H1 (cell line): ENCODE data around the gene TMEM204. TPM values are rescaled to one million over a fixed set of nuclear protein-coding genes. Genes with fewer than 3 reads are reported as not detected.

ENCODE experiments used
- CTCF ChIA-PET: fragments of 300-600 bp; sonication (Branson Sonifier 250); formaldehyde crosslinking; loops from one replicate; lab custom pipeline; 2021; ENCODE audit not compliant: partially characterized antibody; lab: Charles Lee
- POLR2A ChIA-PET: fragments of 300-600 bp; sonication (Branson Sonifier 250); formaldehyde crosslinking; loops from one replicate; lab custom pipeline; 2021; ENCODE audit warnings: inconsistent platforms; ENCODE audit not compliant: partially characterized antibody; lab: Charles Lee
- DNase-seq, 2 experiments: peaks; one replicate each; pipeline versions ENCODE4 v3.0.0 to v3.0.0-alpha.2; 2010 to 2022; ENCODE audit warnings: low spot score in 2 of 2, low read depth in 1 of 2, mixed read lengths in 1 of 2
- FAIRE-seq: peaks from 2 replicates; lab custom pipeline; 2011; peaks lifted over from hg19 to GRCh38; lab: Jason Lieb, UNC
- H2AFZ ChIP-seq: 2 replicates; pipeline ENCODE4 v1.8.1; 2012; ENCODE audit warnings: low read length, inconsistent platforms
- H2AK5ac ChIP-seq: 2 replicates; pipeline ENCODE4 v1.6.1; 2013; ENCODE audit warnings: low read depth, low read length
- H2BK120ac ChIP-seq: replicated peaks from 2 replicates; pipeline ENCODE3; 2013; ENCODE audit warnings: low read depth, low read length, inconsistent platforms
- H2BK12ac ChIP-seq: 2 replicates; pipeline ENCODE4 v1.6.1; 2013; ENCODE audit warnings: low read depth, low read length
- H2BK15ac ChIP-seq: 2 replicates; pipeline ENCODE4 v1.6.1; 2013; ENCODE audit warnings: low read length
- H2BK20ac ChIP-seq: 2 replicates; pipeline ENCODE4 v1.6.1; 2013; ENCODE audit warnings: low read length
- H2BK5ac ChIP-seq: 2 replicates; pipeline ENCODE4 v1.6.1; 2013; ENCODE audit warnings: low read depth, low read length
- H3K14ac ChIP-seq: 2 replicates; pipeline ENCODE4 v1.6.1; 2013; ENCODE audit warnings: inconsistent platforms; ENCODE audit not compliant: insufficient read length
- H3K18ac ChIP-seq: 2 replicates; pipeline ENCODE4 v1.6.1; 2013; ENCODE audit warnings: low read length; ENCODE audit errors: extremely low read depth
- H3K23ac ChIP-seq: 2 replicates; pipeline ENCODE4 v1.6.1; 2013; ENCODE audit warnings: inconsistent platforms; ENCODE audit not compliant: insufficient read length
- H3K23me2 ChIP-seq: 2 replicates; pipeline ENCODE4 v1.6.1; 2013; ENCODE audit warnings: low read depth, low read length
- H3K27ac ChIP-seq: 2 replicates; pipeline ENCODE4 v1.6.1; 2011; ENCODE audit warnings: low read depth, low read length, inconsistent platforms
- H3K27me3 ChIP-seq, 4 experiments: replicated peaks in 1 of 4; 1 replicate in 1 of 4; 2 replicates in 3 of 4; pipeline versions ENCODE4 v1.6.1 to v1.8.1; 2011 to 2013; ENCODE audit warnings: low read length in 3 of 4, mild to moderate bottlenecking in 3 of 4, inconsistent platforms in 2 of 4, mixed read lengths in 2 of 4, moderate library complexity in 1 of 4; ENCODE audit not compliant: control insufficient read depth in 3 of 4, insufficient read depth in 3 of 4; ENCODE audit errors: extremely low read depth in 1 of 4
- H3K36me3 ChIP-seq, 4 experiments: 2 replicates each; pipeline versions ENCODE4 v1.6.1 to v1.8.1; 2011 to 2013; ENCODE audit warnings: mild to moderate bottlenecking in 4 of 4, low read length in 3 of 4, moderate library complexity in 2 of 4, control low read depth in 1 of 4, inconsistent platforms in 1 of 4; ENCODE audit not compliant: insufficient read depth in 4 of 4, control insufficient read depth in 2 of 4
- H3K4ac ChIP-seq: replicated peaks from 2 replicates; pipeline ENCODE3; 2013; ENCODE audit warnings: low read length, low read depth, mixed read lengths, inconsistent platforms; ENCODE audit not compliant: insufficient read length
- H3K4me1 ChIP-seq, 4 experiments: replicated peaks in 1 of 4; 1 replicate in 1 of 4; 2 replicates in 3 of 4; pipeline versions ENCODE4 v1.6.1 to v1.8.1; 2011 to 2013; ENCODE audit warnings: low read length in 3 of 4, inconsistent platforms in 2 of 4, mixed read lengths in 1 of 4; ENCODE audit not compliant: insufficient read depth in 4 of 4, control insufficient read depth in 3 of 4
- H3K4me2 ChIP-seq, 2 experiments: 2 replicates each; pipeline versions ENCODE4 v1.6.1 to v1.8.1; 2011 to 2013; ENCODE audit warnings: low read depth in 2 of 2, low read length in 2 of 2, control low read depth in 1 of 2, inconsistent platforms in 1 of 2, mild to moderate bottlenecking in 1 of 2; ENCODE audit not compliant: insufficient read depth in 1 of 2
- H3K4me3 ChIP-seq, 4 experiments: fragments of 200-600, 300-600 bp in 1 of 4; sonication (generic), shearing (Covaris generic), sonication (Bioruptor Twin) in 1 of 4; 2 replicates each; pipeline versions ENCODE4 v1.5.1 to v1.8.1; 2011 to 2016; ENCODE audit warnings: low read length in 4 of 4, low read depth in 3 of 4, control low read depth in 2 of 4, inconsistent platforms in 2 of 4, mild to moderate bottlenecking in 2 of 4, mixed read lengths in 1 of 4, moderate library complexity in 1 of 4; ENCODE audit not compliant: insufficient read depth in 2 of 4; ENCODE audit errors: extremely low read depth in 1 of 4
- H3K56ac ChIP-seq: replicated peaks from 2 replicates; pipeline ENCODE3; 2013; ENCODE audit warnings: low read depth, mild to moderate bottlenecking, mixed read lengths, low read length, inconsistent platforms; ENCODE audit not compliant: insufficient read length
- H3K79me1 ChIP-seq: 2 replicates; pipeline ENCODE4 v1.6.1; 2013; ENCODE audit warnings: low read depth, low read length, control low read depth
- H3K79me2 ChIP-seq, 2 experiments: 2 replicates each; pipeline versions ENCODE4 v1.6.1 to v1.8.1; 2012 to 2013; ENCODE audit warnings: low read length in 2 of 2, mild to moderate bottlenecking in 2 of 2, inconsistent platforms in 1 of 2; ENCODE audit not compliant: insufficient read depth in 2 of 2, control insufficient read depth in 1 of 2
- H3K9ac ChIP-seq, 4 experiments: replicated peaks in 1 of 4; 1 replicate in 1 of 4; 2 replicates in 3 of 4; pipeline versions ENCODE4 v1.6.1 to v1.8.1; 2011 to 2013; ENCODE audit warnings: low read depth in 3 of 4, low read length in 3 of 4, control low read depth in 2 of 4, mild to moderate bottlenecking in 2 of 4, moderate library complexity in 2 of 4, inconsistent platforms in 1 of 4; ENCODE audit errors: extremely low read depth in 1 of 4
- H3K9me3 ChIP-seq, 2 experiments: 2 replicates each; pipeline versions ENCODE4 v1.6.1 to v1.8.1; 2012 to 2013; ENCODE audit warnings: mild to moderate bottlenecking in 2 of 2, moderate library complexity in 2 of 2, control low read depth in 1 of 2, inconsistent platforms in 1 of 2, low read depth in 1 of 2, low read length in 1 of 2, mixed read lengths in 1 of 2; ENCODE audit not compliant: insufficient read depth in 2 of 2
- H4K20me1 ChIP-seq, 2 experiments: replicated peaks in 1 of 2; 2 replicates each; pipeline versions ENCODE3 to v1.8.1; 2011 to 2013; ENCODE audit warnings: inconsistent platforms in 2 of 2, low read length in 2 of 2, mild to moderate bottlenecking in 1 of 2; ENCODE audit not compliant: insufficient read depth in 2 of 2, control insufficient read depth in 1 of 2
- H4K5ac ChIP-seq: 2 replicates; pipeline ENCODE4 v1.6.1; 2013; ENCODE audit warnings: low read length, low read depth, mixed read lengths, inconsistent platforms; ENCODE audit not compliant: insufficient read length
- H4K8ac ChIP-seq: 2 replicates; pipeline ENCODE4 v1.8.0; 2013; ENCODE audit warnings: mild to moderate bottlenecking, moderate library complexity, low read length, inconsistent platforms; ENCODE audit not compliant: insufficient read depth; ENCODE audit errors: extremely low read depth
- H4K91ac ChIP-seq: replicated peaks from 2 replicates; pipeline ENCODE3; 2013; ENCODE audit warnings: low read length, mixed read lengths, inconsistent platforms; ENCODE audit not compliant: insufficient read length
- ASH2L ChIP-seq: fragments of 200-600, 300-600 bp; sonication (generic); IDR thresholded peaks from one replicate; pipeline ENCODE4 v1.7.1; 2017; ENCODE audit warnings: low read length
- CREB1 ChIP-seq: IDR thresholded peaks from 2 replicates; pipeline ENCODE4 v1.6.1; 2012; ENCODE audit warnings: inconsistent platforms
- CTCF ChIP-seq, 3 experiments: IDR thresholded peaks; 1 replicate in 2 of 3; 2 replicates in 1 of 3; pipeline versions ENCODE4 v1.5.1 to v1.6.1; 2011; ENCODE audit warnings: low read length in 3 of 3, mild to moderate bottlenecking in 3 of 3, inconsistent platforms in 2 of 3, low read depth in 1 of 3, moderate library complexity in 1 of 3; ENCODE audit not compliant: insufficient read depth in 1 of 3; ENCODE audit errors: control extremely low read depth in 1 of 3
- KDM4A ChIP-seq: IDR thresholded peaks from one replicate; pipeline ENCODE4 v1.7.1; 2012; ENCODE audit warnings: low read depth, mild to moderate bottlenecking, moderate library complexity, low read length, inconsistent platforms; ENCODE audit not compliant: severe bottlenecking
- KDM5A ChIP-seq: fragments of 200-600 bp; IDR thresholded peaks from 2 replicates; pipeline ENCODE4 v1.7.1; 2012; ENCODE audit warnings: mild to moderate bottlenecking, low read length, inconsistent platforms, mixed read lengths
- TAF1 ChIP-seq: IDR thresholded peaks from 2 replicates; pipeline ENCODE4 v1.6.1; 2011; ENCODE audit warnings: mild to moderate bottlenecking, low read depth, low read length
- WGBS, 2 experiments: shearing (Covaris generic) in 1 of 2; methylation state at CpG; one replicate each; pipeline versions ENCODE4 v1.1.6 to v1.1.7; 2013 to 2015; ENCODE audit warnings: low lambda C conversion rate in 2 of 2, mixed read lengths in 2 of 2, inconsistent platforms in 1 of 2, low coverage in 1 of 2, missing lambda C conversion rate in 1 of 2; ENCODE audit not compliant: insufficient replicate concordance in 2 of 2, insufficient coverage in 1 of 2, insufficient read length in 1 of 2; ENCODE audit errors: extremely low coverage in 1 of 2, missing lambda C conversion rate in 1 of 2; 5-methylcytosine and 5-hydroxymethylcytosine counted together
- polyA plus RNA-seq, 7 experiments: library from polyadenylated mRNA; depleted of rRNA in 3 of 7; stranded (reverse) in 5 of 7; unstranded in 2 of 7; fragments of >200 nt in 5 of 7; fragments of 200-250 nt in 2 of 7; gene quantifications; 1 replicate in 5 of 7; 2 replicates in 1 of 7; 4 replicates in 1 of 7; pipeline versions ENCODE4 v1.2.1 to v1.2.3, GENCODE V29; 2011 to 2013; ENCODE audit warnings: missing spikeins in 2 of 7, mixed read lengths in 2 of 7
- total RNA-seq: library from RNA; stranded (reverse); fragmentation: NEBNext Ultra II Directional; extraction: Animal tissue kit (Norgen Biotek cat#: 25700); gene quantifications from 2 replicates; pipeline ENCODE4 v1.2.1, GENCODE V29; 2021

TMEM204 gene
- total and polyA plus RNA-seq, 2 of the 8 experiments (the other 6 are each of a cell fraction or from before 2014, with no cell fraction given): not detected

GRCh38 chr16:1524366-1524765 lies 9.1 kb upstream of the TMEM204 start:
- H3K4me2 ChIP-seq: no peak overlapping the region
- 99% methylated on average over 21 of the region's 26 CpGs; no CpG with 5 or more reads in 1 of the 2 experiments for WGBS, 2 experiments
- POLR2A ChIA-PET: interaction anchor here (1.4 to 5.2 kb wide), 2 partner anchors 11 to 49 kb away, joined by 3 to 56 read pairs; no protein-coding TSS in a partner anchor

More at GRCh38 chr16:1524366-1524765, 9.1 kb upstream of the TMEM204 start:
- no peak overlapping the region for H2BK120ac ChIP-seq
- no peak overlapping the region for H4K91ac ChIP-seq
- peaks cover 0 to 3% (median 0%) of the 10 kb centered on the region in 4 experiments; a peak in 2 of 8 replicates for H3K36me3 ChIP-seq
- H4K20me1 ChIP-seq: peaks cover 0 to 5% of the 10 kb centered on the region in 2 experiments
- no peaks in the 10 kb centered on the region for H3K79me1 ChIP-seq
- no peaks in the 10 kb centered on the region for H3K27me3 ChIP-seq
- no peak for DNase-seq
- H3K18ac ChIP-seq: no peak overlapping the region
- H2BK15ac ChIP-seq: no peak overlapping the region
- no peaks in the 10 kb centered on the region for H3K4me1 ChIP-seq
- H2BK5ac ChIP-seq: no peak overlapping the region
- CTCF ChIA-PET: interaction anchor here (0.9 to 1.0 kb wide), 2 partner anchors 13 to 14 kb away, joined by 3 read pairs; no protein-coding TSS in a partner anchor
- no peak overlapping the region for H3K27ac ChIP-seq
- no peak overlapping the region for H3K14ac ChIP-seq
- H3K9me3 ChIP-seq: no peaks in the 10 kb centered on the region
- H2AK5ac ChIP-seq: no peak overlapping the region
- H3K9ac ChIP-seq: no peak overlapping the region
- no peaks in the 10 kb centered on the region for H3K23me2 ChIP-seq
- H4K8ac ChIP-seq: no peak overlapping the region
- TF ChIP-seq CTCF (IDR thresholded peaks at IDR 0.05; ENCODE audit: control extremely low read depth in 1 of 3, insufficient read depth in 1 of 3, low read depth in 1 of 3, low read length in 3 of 3): no peak
- no peak for TF ChIP-seq KDM5A
- TF ChIP-seq TAF1: no peak
- TF ChIP-seq CREB1: no peak
- TF ChIP-seq KDM4A: no peak
- TF ChIP-seq ASH2L: no peak
- TF ChIP-seq, all 59 proteins: peak for 0
- no peak overlapping the region for H3K4me3 ChIP-seq
- H3K4ac ChIP-seq: no peak overlapping the region
- no peaks in the 10 kb centered on the region for H3K79me2 ChIP-seq
- H3K23ac ChIP-seq: no peak overlapping the region
- no peak for FAIRE-seq
- H2BK12ac ChIP-seq: no peak overlapping the region
- no peak overlapping the region for H4K5ac ChIP-seq
- no peak overlapping the region for H2BK20ac ChIP-seq
- no peak overlapping the region for H2AFZ ChIP-seq
- no peak overlapping the region for H3K56ac ChIP-seq
